A549 (cell line): ENCODE results near the gene ARIH2. TPM values are rescaled to one million over a fixed set of nuclear protein-coding genes. Genes with fewer than 3 reads are reported as not detected.

ENCODE experiments used
- ATAC-seq, 2 experiments: fragments of 200-7000 bp in 1 of 2; fragments of >200 bp in 1 of 2; cut with Nextera tagmentation in 1 of 2; cut with Tn5 transposase in 1 of 2; 3 replicates each; pipeline versions ENCODE4 v1.8.0 to v1.9.1; 2018 to 2020; ENCODE audit warnings: mild to moderate bottlenecking in 1 of 2, moderate library complexity in 1 of 2
- CTCF ChIA-PET: fragments of 300-600 bp; sonication (Branson Sonifier 250); formaldehyde crosslinking; extraction: SDS; loops from one replicate; lab custom pipeline; 2021; ENCODE audit warnings: antibody characterized with exemption, inconsistent platforms; lab: Yijun Ruan, JAX
- POLR2A ChIA-PET: fragments of 350-600 bp; formaldehyde crosslinking; extraction: SDS; loops from one replicate; lab custom pipeline; 2021; ENCODE audit warnings: antibody characterized with exemption, inconsistent platforms; lab: Yijun Ruan, JAX
- DNase-seq, 2 experiments: peaks; one replicate each; pipeline versions ENCODE4 v3.0.0 to v3.0.0-alpha.2; 2011 to 2016; ENCODE audit warnings: low read depth in 1 of 2, low spot score in 1 of 2
- FAIRE-seq: peaks from 2 replicates; lab custom pipeline; 2011; peaks lifted over from hg19 to GRCh38; lab: Jason Lieb, UNC
- H3K27ac ChIP-seq, 2 experiments: fragments of >200 bp; sonication (Bioruptor Twin); formaldehyde crosslinking; 3 replicates each; pipeline ENCODE4 v1.5.1; 2016 to 2017
- H3K4me1 ChIP-seq: fragments of >200 bp; sonication (Bioruptor Twin); formaldehyde crosslinking; 3 replicates; pipeline ENCODE4 v1.6.1; 2016
- H3K4me2 ChIP-seq: fragments of >200 bp; sonication (Bioruptor Twin); formaldehyde crosslinking; 3 replicates; pipeline ENCODE4 v1.6.1; 2016
- H3K4me3 ChIP-seq: fragments of >200 bp; sonication (Bioruptor Twin); formaldehyde crosslinking; 3 replicates; pipeline ENCODE4 v1.5.1; 2016
- H3K9me3 ChIP-seq: fragments of >200 bp; sonication (Bioruptor Twin); formaldehyde crosslinking; 3 replicates; pipeline ENCODE4 v1.6.1; 2016
- CBX2 ChIP-seq: fragments of 200-600 bp; sonication (generic); IDR thresholded peaks from 2 replicates; pipeline ENCODE4 v1.6.1; 2016; ENCODE audit warnings: low read depth, mild to moderate bottlenecking, borderline replicate concordance
- EHMT2 ChIP-seq: fragments of 200-600 bp; sonication (generic); IDR thresholded peaks from 2 replicates; pipeline ENCODE4 v1.6.1; 2016; ENCODE audit warnings: antibody characterized with exemption, low read depth, mild to moderate bottlenecking, moderate library complexity
- FOXS1 ChIP-seq: fragments of 250-450 bp; sonication (Bioruptor Pico); IDR thresholded peaks from 2 replicates; pipeline ENCODE4 v1.5.0; 2020; ENCODE audit warnings: mild to moderate bottlenecking, moderate library complexity
- HEYL ChIP-seq: fragments of 250-450 bp; sonication (Bioruptor Pico); IDR thresholded peaks from 2 replicates; pipeline ENCODE4 v1.8.0; 2021; ENCODE audit warnings: mild to moderate bottlenecking, moderate library complexity
- HOXA7 ChIP-seq: fragments of 250-450 bp; sonication (Bioruptor Pico); IDR thresholded peaks from 2 replicates; pipeline ENCODE4 v1.5.0; 2020; ENCODE audit warnings: mild to moderate bottlenecking, moderate library complexity
- HOXB13 ChIP-seq: fragments of 250-450 bp; sonication (Bioruptor Pico); IDR thresholded peaks from 2 replicates; pipeline ENCODE4 v1.5.0; 2020; ENCODE audit warnings: low read depth, mild to moderate bottlenecking, moderate library complexity
- JUNB ChIP-seq: fragments of >200 bp; sonication (Bioruptor Twin); formaldehyde crosslinking; IDR thresholded peaks from 2 replicates; pipeline ENCODE4 v1.6.1; 2016
- KDM5A ChIP-seq: fragments of 200-600 bp; sonication (generic); IDR thresholded peaks from 2 replicates; pipeline ENCODE4 v1.6.1; 2016; ENCODE audit warnings: antibody characterized with exemption, mild to moderate bottlenecking
- MAFK ChIP-seq: fragments of 450-650 bp; IDR thresholded peaks from 2 replicates; pipeline ENCODE4 v1.6.1; 2014; ENCODE audit not compliant: partially characterized antibody
- MAZ ChIP-seq: fragments of 150-350 bp; IDR thresholded peaks from 2 replicates; pipeline ENCODE4 v1.6.1; 2014; ENCODE audit warnings: antibody characterized with exemption, low read depth, low read length, borderline replicate concordance
- NFE2L2 ChIP-seq: fragments of 150-350 bp; conservative IDR thresholded peaks from 2 replicates; pipeline ENCODE4 v1.6.1; 2014; ENCODE audit warnings: low read length
- NR3C1 ChIP-seq: fragments of >200 bp; sonication (Bioruptor Twin); formaldehyde crosslinking; IDR thresholded peaks from 3 replicates; pipeline ENCODE4 v1.6.1; 2017
- POLR2A ChIP-seq: IDR thresholded peaks from 2 replicates; pipeline ENCODE4 v1.6.1; 2012; ENCODE audit warnings: mild to moderate bottlenecking, low read length
- RAD21 ChIP-seq, 2 experiments: fragments of >200 bp in 1 of 2; sonication (Bioruptor Twin) in 1 of 2; formaldehyde crosslinking in 1 of 2; IDR thresholded peaks in 1 of 2; conservative IDR thresholded peaks in 1 of 2; 2 replicates in 1 of 2; 3 replicates in 1 of 2; pipeline ENCODE4 v1.6.1; 2012 to 2018; ENCODE audit warnings: inconsistent platforms in 1 of 2
- RARB ChIP-seq: fragments of 250-450 bp; sonication (Bioruptor Pico); IDR thresholded peaks from 2 replicates; pipeline ENCODE4 v1.8.0; 2021; ENCODE audit warnings: mild to moderate bottlenecking, moderate library complexity
- ZC3H11A ChIP-seq: fragments of 450-650 bp; IDR thresholded peaks from 2 replicates; pipeline ENCODE4 v1.6.1; 2014; ENCODE audit warnings: antibody characterized with exemption, mild to moderate bottlenecking
- ZSCAN20 ChIP-seq: fragments of 250-450 bp; sonication (Bioruptor Pico); IDR thresholded peaks from 2 replicates; pipeline ENCODE4 v1.8.0; 2022; ENCODE audit warnings: mild to moderate bottlenecking, moderate library complexity
- WGBS: methylation state at CpG from one replicate; pipeline ENCODE4 v1.1.6; 2017; ENCODE audit errors: missing lambda C conversion rate; 5-methylcytosine and 5-hydroxymethylcytosine counted together
- polyA plus RNA-seq, 4 experiments: library from polyadenylated mRNA; depleted of rRNA in 3 of 4; stranded (reverse); fragments of >200 nt; fragmentation: RNase III in 1 of 4; extraction: RNeasy Plus Mini Kit Qiagen cat#74134 plus additional on column Dnase treatment in 1 of 4; gene quantifications; 2 replicates in 3 of 4; 3 replicates in 1 of 4; pipeline ENCODE4 v1.2.3, GENCODE V29; 2011 to 2017
- TF ChIP-seq, protein P1 (sequence below): fragments of >200 bp; sonication (Bioruptor Twin); formaldehyde crosslinking; IDR thresholded peaks from 2 replicates; pipeline ENCODE4 v1.6.1; 2016
- TF ChIP-seq, protein P2 (sequence below): fragments of >200 bp; sonication (Bioruptor Twin); formaldehyde crosslinking; IDR thresholded peaks from 3 replicates; pipeline ENCODE4 v1.6.1; 2016
- TF ChIP-seq, protein P3 (sequence below): fragments of 450-650 bp; IDR thresholded peaks from 2 replicates; pipeline ENCODE4 v1.6.1; 2014; ENCODE audit warnings: antibody characterized with exemption
- TF ChIP-seq, protein P4 (sequence below): fragments of 250-450 bp; sonication (Bioruptor Pico); IDR thresholded peaks from 2 replicates; pipeline ENCODE4 v1.5.0; 2021; ENCODE audit warnings: mild to moderate bottlenecking, moderate library complexity, borderline replicate concordance

ARIH2 gene
- polyA plus RNA-seq, 2 of the 4 experiments (the other 2 are of a cell fraction), result 52.4 to 88.8 TPM

DNA sequence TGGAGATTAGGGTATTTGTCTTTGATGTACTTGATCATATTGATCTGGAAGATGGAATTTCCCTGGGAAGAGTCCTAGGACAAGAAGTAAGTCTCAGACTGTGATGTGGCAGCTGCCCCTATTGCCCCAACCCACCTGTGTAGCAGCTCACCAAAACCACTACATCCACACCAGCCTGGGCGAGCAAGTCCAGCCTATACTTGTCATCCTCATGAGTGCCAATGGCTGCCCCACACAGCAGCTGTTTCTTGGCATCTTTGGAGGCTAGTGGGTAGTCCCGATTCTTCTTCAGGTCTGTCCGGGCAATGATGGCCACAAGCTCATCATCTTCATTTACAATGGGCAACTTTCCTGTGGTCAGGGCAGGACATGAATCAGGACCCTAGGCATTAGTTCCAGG lies 107.9 kb downstream of the ARIH2 start (continued):
- no peak for TF ChIP-seq HOXA7
- TF ChIP-seq, all 56 proteins: peak for 0

DNA sequence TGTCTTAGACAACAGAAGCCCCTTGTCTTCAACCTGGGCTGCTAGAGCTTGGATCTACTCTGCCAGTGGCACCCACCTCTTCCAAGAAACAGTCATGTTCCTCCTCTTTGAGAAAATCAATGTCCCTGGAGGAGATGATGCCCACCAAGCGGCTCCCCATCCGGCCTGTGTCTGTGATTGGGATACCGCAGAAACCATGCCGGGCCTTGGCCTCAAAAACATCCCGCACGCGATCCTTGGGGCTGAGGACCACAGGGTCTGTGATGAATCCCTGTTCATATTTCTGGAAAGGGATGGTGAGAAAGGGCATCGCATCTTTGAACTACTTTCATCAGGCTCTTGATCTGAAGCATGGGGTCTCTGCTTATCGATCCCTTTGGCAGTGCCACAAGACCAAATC lies 109.0 kb downstream of the ARIH2 start:
- Histone ChIP-seq H3K9me3 (no peaks in the 10 kb centered on the region), H3K4me2 (peak overlapping the region; percentile 99), H3K4me1 (peaks cover 24% of the 10 kb centered on the region), H3K4me3 (peak overlapping the region; percentile 81; the same call in 2 of the 3 replicates), H3K27ac (peak overlapping the region in 1 of 2 experiments; percentile 90; a peak in 1 of 6 replicates)
- no peak for ATAC-seq
- WGBS, result 96% methylated on average over 5 of the region's 9 CpGs
- ChIA-PET POLR2A (no interaction called here), CTCF (interaction anchor here (1.1 to 1.7 kb wide), 2 partner anchors 14 to 67 kb away, joined by 3 to 5 read pairs; partner anchors contain the start of gene QRICH1)
- no peak for DNase-seq
- no peak for TF ChIP-seq MAZ
- TF ChIP-seq NFE2L2, result no peak
- no peak for TF ChIP-seq ZSCAN20 (CRISPR knock-in tag)
- TF ChIP-seq ZC3H11A, result no peak
- TF ChIP-seq HOXB13 (CRISPR knock-in tag), result no peak
- no peak for TF ChIP-seq EHMT2
- TF ChIP-seq, protein P1, sequence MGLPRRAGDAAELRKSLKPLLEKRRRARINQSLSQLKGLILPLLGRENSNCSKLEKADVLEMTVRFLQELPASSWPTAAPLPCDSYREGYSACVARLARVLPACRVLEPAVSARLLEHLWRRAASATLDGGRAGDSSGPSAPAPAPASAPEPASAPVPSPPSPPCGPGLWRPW, result no peak
- TF ChIP-seq MAFK, result no peak
- TF ChIP-seq POLR2A, result 0 out of 2 replicates have a peak, but pooled peaks have one; percentile 9
- no peak for FAIRE-seq

DNA sequence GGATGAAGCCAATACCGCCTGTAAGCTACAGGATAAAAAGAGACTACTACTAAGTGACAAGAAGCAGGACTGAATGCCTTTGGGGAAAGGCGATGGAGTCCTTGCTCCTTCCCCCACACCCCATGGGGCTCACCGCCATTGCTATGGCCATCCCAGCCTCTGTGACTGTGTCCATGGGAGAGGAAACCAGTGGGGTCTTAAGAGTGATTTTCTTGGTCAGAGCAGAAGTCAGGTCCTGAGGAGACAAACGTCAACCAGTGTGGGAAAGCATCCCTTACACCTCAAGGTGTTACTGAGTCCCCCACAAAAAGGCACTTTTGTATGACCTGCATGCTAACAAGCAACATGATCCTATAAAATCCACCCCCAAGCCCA lies 109.6 kb downstream of the ARIH2 start:
- WGBS, result 82% methylated on average over 4 of the region's 4 CpGs
- POLR2A ChIA-PET, result interaction anchor here (1.4 to 1.8 kb wide), 3 partner anchors 17 to 66 kb away, joined by 6 to 28 read pairs (median 18); partner anchors contain the start of genes QRICH1 and WDR6
- DNase-seq, result no peak

More for the DNA sequence above, 109.6 kb downstream of the ARIH2 start:
- FAIRE-seq, result no peak
- ATAC-seq, result 0 out of 6 replicates have a peak, but pooled peaks of 1 of the 2 experiments have one; percentile 1
- peak overlapping the region; percentile 81 for H3K4me3 ChIP-seq
- H3K9me3 ChIP-seq, result no peaks in the 10 kb centered on the region
- peaks cover 21% of the 10 kb centered on the region for H3K4me1 ChIP-seq
- H3K4me2 ChIP-seq, result peak overlapping the region; percentile 99
- CTCF ChIA-PET, result interaction anchor here (1.1 to 1.7 kb wide), 4 partner anchors 9 to 66 kb away, joined by 3 to 5 read pairs (median 4); partner anchors contain the start of gene QRICH1
- peak overlapping the region; percentile 90 to 91 for H3K27ac ChIP-seq
- TF ChIP-seq, protein P2, sequence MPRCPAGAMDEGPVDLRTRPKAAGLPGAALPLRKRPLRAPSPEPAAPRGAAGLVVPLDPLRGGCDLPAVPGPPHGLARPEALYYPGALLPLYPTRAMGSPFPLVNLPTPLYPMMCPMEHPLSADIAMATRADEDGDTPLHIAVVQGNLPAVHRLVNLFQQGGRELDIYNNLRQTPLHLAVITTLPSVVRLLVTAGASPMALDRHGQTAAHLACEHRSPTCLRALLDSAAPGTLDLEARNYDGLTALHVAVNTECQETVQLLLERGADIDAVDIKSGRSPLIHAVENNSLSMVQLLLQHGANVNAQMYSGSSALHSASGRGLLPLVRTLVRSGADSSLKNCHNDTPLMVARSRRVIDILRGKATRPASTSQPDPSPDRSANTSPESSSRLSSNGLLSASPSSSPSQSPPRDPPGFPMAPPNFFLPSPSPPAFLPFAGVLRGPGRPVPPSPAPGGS, result no peak
- TF ChIP-seq ZSCAN20 (CRISPR knock-in tag), result no peak
- TF ChIP-seq NR3C1, result no peak
- no peak for TF ChIP-seq CBX2
- TF ChIP-seq KDM5A, result no peak
- TF ChIP-seq, protein P3, sequence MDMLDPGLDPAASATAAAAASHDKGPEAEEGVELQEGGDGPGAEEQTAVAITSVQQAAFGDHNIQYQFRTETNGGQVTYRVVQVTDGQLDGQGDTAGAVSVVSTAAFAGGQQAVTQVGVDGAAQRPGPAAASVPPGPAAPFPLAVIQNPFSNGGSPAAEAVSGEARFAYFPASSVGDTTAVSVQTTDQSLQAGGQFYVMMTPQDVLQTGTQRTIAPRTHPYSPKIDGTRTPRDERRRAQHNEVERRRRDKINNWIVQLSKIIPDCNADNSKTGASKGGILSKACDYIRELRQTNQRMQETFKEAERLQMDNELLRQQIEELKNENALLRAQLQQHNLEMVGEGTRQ, result no peak
- no peak for TF ChIP-seq RARB (CRISPR knock-in tag)
- TF ChIP-seq HEYL (CRISPR knock-in tag), result no peak
- no peak for TF ChIP-seq RAD21 (conservative IDR thresholded peaks at IDR 0.05 in 1 of 2, IDR thresholded peaks at IDR 0.05 in 1 of 2)
- TF ChIP-seq, protein P4, sequence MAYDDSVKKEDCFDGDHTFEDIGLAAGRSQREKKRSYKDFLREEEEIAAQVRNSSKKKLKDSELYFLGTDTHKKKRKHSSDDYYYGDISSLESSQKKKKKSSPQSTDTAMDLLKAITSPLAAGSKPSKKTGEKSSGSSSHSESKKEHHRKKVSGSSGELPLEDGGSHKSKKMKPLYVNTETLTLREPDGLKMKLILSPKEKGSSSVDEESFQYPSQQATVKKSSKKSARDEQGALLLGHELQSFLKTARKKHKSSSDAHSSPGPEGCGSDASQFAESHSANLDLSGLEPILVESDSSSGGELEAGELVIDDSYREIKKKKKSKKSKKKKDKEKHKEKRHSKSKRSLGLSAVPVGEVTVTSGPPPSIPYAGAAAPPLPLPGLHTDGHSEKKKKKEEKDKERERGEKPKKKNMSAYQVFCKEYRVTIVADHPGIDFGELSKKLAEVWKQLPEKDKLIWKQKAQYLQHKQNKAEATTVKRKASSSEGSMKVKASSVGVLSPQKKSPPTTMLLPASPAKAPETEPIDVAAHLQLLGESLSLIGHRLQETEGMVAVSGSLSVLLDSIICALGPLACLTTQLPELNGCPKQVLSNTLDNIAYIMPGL (CRISPR knock-in tag), result no peak
- TF ChIP-seq FOXS1 (CRISPR knock-in tag), result no peak
- TF ChIP-seq JUNB, result no peak
